HK-2 (cell line): Measurements from ENCODE around the gene LRRK2.
"Not testable (repeated sequence)": the region's sequence is repeated elsewhere in the genome, so short reads cannot be mapped to it uniquely, and the experiment has no call there.

ENCODE experiments used
- DNase-seq: peaks from one replicate; pipeline ENCODE4 v3.0.0-alpha.2; 2018; ENCODE audit not compliant: unreplicated experiment

The LRRK2 gene

GRCh38 chr12:40212566-40212965 is 12.2 kb upstream of the LRRK2 start:
- no peak for DNase-seq

DNA sequence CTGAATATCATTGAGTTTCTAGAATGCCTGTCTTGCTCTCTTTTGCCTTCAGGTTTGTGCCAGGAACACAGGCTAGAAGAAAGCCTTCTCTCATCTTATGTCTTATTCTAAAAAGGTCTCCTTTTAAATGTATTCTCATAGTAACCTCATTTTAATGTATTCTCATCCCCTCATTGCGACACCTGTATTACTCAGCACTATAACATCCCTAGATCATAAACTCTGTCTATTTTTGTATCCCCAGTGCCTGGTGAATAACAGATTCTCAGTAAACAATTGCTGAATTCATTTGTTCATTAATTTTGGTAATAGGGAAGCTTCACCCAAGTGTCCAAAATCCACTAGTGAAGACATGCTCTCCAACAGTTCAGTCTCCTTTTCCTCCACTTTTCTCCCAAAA is 8.8 kb upstream of the LRRK2 start:
- no peak for DNase-seq

DNA sequence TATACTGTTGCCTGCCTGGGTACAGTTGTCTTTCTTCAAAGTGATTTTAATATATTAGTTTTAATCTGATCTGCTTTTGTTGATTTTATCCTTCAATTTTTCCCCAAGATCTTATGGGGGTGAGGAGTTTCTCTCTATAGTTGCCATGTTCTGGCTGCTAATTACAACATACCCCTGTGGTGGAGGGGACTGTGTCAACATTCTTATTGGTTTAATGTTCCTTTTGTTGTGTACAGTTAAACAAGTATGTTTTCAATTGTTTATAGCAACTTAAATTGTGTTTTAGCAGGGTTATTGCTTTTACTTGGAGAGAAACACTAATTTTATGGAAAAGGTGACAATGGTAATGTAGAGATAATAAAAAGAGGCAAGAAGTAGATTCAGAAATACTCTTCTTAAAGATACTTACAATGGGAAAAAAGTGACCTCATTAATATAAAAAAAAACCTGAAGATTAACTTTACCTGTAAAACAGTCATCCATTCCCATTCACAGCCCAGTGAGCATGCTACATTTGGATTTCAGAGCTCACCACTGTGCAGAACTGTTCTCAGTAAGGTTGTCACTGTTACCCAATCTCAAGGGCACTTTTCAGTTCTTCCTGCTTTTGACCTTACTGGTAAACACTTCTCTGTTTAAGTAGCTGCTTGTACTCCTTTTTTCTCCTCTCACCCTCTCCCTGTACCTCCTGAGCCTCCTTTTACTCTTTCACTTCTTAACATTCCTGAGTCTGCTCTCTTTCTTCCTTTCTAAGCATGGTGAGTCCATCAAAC is 8.1 kb upstream of the LRRK2 start:
- no peak for DNase-seq

- no peak for DNase-seq
Observed at GRCh38 chr12:40219760-40220159, 5.0 kb upstream of the LRRK2 start.

DNA sequence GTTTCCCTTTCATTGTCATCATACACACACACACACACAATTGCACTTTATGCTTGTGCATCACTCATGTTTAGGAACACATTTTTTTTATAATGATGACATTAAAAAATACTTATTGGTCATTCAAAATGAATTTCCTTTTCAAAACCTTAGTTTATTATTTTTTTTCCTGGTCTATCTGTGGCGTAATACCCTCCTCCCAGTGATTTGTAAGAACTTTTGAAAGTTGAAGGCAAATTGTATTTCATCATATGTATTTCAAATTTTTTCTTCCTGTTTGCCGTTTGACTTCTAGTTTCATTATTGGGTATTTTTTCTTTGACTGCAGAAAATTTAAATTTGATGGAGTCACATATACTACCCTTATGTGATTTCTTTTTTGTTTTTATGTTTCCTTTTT is 2.5 kb upstream of the LRRK2 start:
- no peak for DNase-seq

DNA sequence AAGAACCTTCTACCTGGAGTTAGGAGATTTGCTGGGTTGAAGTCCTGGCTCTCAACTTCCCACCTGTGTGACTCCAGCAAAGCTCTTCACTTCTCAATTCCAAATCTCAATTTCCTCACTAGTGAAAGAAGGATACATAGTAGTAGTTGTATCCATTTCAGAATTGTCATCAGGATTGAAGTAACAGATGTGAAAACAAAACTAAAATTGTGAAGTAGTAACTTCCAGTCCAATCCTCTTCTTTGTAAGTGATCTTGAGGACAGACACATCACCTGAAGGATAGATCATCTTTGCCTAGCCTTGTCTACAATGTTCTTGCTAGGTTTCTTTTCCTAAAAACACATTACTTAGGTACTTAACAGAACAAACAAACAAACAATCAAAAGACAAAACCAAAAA is 1.2 kb upstream of the LRRK2 start:
- DNase-seq, result no peak

GRCh38 chr12:40225337-40225983 is 663 bp downstream of the LRRK2 start:
- no peak for DNase-seq

GRCh38 chr12:40225984-40226602 is 1.3 kb downstream of the LRRK2 start:
- no peak for DNase-seq

- no peak for DNase-seq
Observed at GRCh38 chr12:40226705-40227104, 1.9 kb downstream of the LRRK2 start.

DNA sequence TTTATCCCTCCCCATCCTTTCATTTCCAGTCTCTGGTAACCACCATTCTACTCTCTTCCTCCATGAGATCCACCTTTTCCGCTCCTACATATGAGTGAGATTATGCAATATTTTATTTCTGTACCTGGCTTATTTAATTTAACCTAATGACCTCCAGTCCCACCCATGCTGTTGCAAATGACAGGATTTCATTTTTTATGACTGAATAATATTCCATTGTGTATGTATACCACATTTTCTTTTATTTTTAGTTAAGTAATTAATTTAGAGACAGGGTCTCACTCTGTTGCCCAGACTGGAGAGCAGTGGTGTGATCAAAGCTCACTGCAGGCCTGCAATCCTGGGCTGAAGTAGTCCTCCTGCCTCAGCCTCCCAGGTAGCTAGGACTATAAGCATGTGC is 2.6 kb downstream of the LRRK2 start:
- no peak for DNase-seq

- no peak for DNase-seq
Observed at GRCh38 chr12:40228727-40229126, 3.9 kb downstream of the LRRK2 start.

- DNase-seq, result no peak
Observed at GRCh38 chr12:40229690-40230651, 5.2 kb downstream of the LRRK2 start.

GRCh38 chr12:40232602-40233001 is 7.8 kb downstream of the LRRK2 start:
- DNase-seq, result no peak

DNA sequence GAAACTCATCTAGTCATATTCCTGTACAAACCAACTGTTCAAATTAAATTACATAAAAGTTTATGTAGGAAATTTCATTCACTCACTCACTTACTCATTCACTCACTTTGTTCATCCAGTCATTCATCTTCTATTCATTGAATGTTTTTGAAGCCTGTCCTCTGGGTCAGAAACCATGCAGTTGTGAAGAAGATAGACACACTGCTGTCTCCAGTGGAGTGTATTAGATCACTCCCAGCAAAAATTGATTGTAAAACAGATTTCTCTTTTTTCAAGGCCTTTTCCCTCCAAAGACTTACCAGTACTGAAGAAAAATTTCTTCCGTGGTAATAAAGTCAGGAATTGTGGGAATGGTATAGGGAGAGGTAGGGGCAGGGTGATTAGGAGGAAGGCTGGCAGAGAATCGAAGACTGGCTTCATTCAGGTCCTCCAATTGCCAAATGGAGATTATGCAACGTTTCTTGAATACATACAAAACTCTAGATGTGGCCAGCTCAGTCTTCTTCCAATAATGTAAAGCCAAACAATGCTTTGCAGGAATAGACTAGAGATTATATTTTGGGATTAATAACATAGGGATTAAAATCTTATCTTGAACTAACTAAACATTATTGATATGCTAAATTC is 9.1 kb downstream of the LRRK2 start:
- DNase-seq, result no peak

DNA sequence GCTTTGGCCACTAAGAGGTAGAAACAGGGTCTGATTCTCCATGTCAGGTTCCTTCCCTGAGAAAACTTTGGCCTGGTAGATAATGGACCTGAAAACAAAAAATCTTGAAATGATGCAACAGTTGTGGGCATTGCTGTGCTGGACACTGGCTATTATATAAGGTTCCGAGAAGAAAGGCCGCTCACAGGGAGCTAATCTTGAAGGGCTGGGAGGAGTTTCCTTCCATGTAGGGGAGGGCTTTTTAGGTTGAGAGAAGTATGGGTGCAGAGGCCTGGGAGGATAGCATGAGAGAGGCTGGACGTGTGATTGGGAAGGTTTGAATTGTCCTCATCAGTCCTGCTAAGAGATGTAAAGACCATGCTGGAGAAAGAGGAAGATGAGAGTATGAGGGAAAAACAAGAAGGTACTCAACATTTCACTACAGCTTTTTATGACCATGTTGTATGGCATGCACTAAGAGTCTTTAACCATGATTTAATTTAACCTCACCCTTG is 11.6 kb downstream of the LRRK2 start:
- DNase-seq, result no peak

- DNase-seq, result no peak
Observed at GRCh38 chr12:40238266-40238902, 13.6 kb downstream of the LRRK2 start.

GRCh38 chr12:40238979-40239378 is 14.2 kb downstream of the LRRK2 start:
- no peak for DNase-seq

- no peak for DNase-seq
Observed at GRCh38 chr12:40240779-40241178, 16.0 kb downstream of the LRRK2 start.

- no peak for DNase-seq
Observed at GRCh38 chr12:40241741-40242140, 16.9 kb downstream of the LRRK2 start.

DNA sequence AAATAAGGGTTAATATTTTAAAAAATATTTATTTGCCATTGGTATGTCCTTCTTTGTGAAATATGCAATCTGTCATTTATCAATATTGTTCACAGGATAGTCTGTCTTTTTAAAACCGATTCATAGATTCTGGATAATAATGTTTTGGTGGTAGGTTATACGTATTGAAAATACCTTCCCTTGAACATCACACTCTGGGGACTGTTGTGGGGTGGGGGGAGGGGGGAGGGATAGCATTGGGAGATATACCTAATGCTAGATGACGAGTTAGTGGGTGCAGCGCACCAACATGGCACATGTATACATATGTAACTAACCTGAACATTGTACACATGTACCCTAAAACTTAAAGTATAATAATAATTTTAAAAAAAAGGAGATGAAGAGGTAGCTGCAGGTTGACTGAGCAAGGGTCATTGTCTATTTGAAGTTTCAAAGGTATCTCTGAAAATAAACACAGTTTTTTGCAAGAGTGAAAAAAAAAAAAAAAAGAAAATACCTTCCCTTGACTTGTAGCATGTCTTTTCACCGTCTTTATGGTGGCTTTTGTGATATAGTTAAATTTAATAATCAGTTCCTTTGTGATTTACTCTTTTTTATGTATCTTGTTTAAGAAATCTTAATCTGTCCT is 19.8 kb downstream of the LRRK2 start:
- DNase-seq, result not testable (repeated sequence)
